GM18867 (cell line): ENCODE data around the gene GATA3.
A peak's percentile ranks its signal among the peaks of the same experiment; 100 is the strongest.

Experiments used
- ATAC-seq: cut with Tn5 transposase; IDR thresholded peaks from one replicate; pipeline ENCODE4 v1.9.1; 2021; ENCODE audit warnings: mild to moderate bottlenecking, moderate library complexity; ENCODE audit not compliant: unreplicated experiment

The GATA3 gene

DNA sequence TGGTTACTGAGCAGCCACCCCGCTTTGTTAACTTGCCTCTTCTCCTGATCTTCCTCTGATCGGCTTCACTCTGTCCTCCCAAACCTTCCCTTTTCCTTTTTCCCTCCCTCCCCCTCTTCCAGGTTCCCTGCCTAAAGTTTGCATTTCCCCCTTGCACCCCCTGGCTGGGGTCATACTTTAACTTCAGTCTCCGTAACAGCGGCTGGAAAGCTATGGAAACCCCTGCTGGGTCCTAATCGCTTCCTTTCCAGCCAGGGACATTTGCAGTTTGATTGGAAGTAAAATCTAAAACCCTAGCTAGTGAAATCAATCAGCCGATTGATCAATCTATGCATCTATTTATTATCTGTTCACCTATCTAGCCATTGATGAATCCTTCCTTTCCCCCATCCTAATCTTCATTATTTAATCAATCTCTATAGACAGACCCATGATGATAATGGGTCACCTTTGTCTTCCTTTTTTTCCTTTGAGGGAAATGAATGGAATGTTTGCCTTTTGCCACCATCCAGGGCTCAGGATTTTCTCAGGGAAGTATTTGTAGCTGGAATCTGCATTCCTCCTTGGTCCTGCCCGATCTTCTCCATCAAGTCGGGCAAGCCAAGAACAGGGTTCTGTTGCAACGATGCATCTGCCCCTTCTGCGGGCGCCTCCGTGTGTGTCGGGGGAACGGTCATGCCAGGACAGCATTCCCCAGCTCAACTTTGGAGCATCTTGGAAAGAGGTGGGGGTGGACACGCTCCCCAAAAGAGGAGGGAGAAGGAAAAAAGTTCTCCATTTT lies 8.8 kb downstream of the GATA3 start:
- no peak for ATAC-seq

DNA sequence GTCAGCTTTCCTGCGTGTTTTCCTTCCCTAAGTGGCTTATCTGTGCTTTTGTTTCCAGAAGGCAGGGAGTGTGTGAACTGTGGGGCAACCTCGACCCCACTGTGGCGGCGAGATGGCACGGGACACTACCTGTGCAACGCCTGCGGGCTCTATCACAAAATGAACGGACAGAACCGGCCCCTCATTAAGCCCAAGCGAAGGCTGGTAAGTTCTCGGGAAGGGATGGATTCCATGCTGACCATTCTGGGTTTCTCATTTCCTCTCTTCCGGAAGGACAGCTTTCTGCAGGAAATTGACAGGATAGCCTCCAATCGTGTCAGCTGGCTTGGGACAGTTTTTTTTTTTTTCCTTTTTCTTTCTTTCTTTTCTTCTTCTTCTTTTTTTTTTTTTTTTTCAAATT lies 9.4 kb downstream of the GATA3 start:
- ATAC-seq: no peak

GRCh38 chr10:8064436-8064835 lies 9.9 kb downstream of the GATA3 start:
- ATAC-seq: no peak

GRCh38 chr10:8065651-8066050 lies 11.2 kb downstream of the GATA3 start:
- ATAC-seq: peak; percentile 37

- no peak for ATAC-seq
Observed at GRCh38 chr10:8066124-8066523, 11.6 kb downstream of the GATA3 start.

- ATAC-seq: no peak
Observed at GRCh38 chr10:8066797-8067196, 12.3 kb downstream of the GATA3 start.

GRCh38 chr10:8069108-8069507 lies 14.6 kb downstream of the GATA3 start:
- peak; percentile 61 for ATAC-seq

- ATAC-seq: no peak
Observed at GRCh38 chr10:8069627-8070026, 15.1 kb downstream of the GATA3 start.

DNA sequence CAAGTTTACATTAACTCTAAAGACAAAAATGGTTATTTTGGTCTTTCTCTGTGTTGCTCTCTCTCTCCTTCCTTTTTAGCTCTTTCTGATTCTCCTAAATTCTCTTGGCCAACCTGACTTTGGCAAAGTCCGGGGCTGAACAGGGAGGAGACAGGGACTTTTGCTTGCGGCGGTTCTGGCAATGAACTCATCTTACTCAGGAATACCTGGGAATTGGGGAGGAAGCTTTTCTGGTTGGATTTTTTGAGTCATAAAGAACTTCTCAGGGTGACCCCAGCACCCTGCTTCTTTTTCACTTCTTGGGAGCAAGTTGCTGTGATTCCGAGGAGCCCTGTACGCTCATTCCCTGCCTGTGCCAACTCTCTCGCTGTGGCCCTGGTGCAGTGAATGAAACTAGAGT lies 16.0 kb downstream of the GATA3 start:
- no peak for ATAC-seq

DNA sequence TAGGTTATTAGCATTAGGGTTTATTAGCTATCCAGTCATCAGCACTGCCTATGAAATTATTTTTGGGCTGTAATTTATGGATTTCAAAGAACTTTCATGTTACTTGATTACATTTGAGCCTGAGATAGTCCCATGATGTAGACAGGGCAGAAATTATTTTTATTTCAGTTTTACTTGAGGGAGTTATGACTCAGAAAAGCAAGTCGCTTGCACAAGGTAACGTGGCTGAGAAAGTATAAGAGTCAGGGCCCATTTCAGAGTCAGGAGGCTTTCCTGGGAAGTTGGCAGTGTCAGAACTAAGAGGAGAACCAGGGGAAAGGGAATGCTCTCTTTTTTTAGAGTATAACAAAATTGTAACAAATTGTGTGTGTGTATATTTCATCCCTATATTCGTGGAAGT lies 16.5 kb downstream of the GATA3 start:
- no peak for ATAC-seq

GRCh38 chr10:8071666-8072065 lies 17.2 kb downstream of the GATA3 start:
- ATAC-seq: no peak

- ATAC-seq: no peak
Observed at GRCh38 chr10:8072211-8072610, 17.7 kb downstream of the GATA3 start.

- no peak for ATAC-seq
Observed at GRCh38 chr10:8073691-8074416, 19.4 kb downstream of the GATA3 start.

DNA sequence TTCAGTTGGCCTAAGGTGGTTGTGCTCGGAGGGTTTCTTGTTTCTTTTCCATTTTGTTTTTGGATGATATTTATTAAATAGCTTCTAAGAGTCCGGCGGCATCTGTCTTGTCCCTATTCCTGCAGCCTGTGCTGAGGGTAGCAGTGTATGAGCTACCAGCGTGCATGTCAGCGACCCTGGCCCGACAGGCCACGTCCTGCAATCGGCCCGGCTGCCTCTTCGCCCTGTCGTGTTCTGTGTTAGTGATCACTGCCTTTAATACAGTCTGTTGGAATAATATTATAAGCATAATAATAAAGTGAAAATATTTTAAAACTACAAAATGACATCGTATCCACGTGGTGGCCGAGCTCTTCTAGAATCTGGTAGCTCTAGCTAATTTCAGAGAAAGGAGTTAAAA lies 20.4 kb downstream of the GATA3 start:
- ATAC-seq: no peak

DNA sequence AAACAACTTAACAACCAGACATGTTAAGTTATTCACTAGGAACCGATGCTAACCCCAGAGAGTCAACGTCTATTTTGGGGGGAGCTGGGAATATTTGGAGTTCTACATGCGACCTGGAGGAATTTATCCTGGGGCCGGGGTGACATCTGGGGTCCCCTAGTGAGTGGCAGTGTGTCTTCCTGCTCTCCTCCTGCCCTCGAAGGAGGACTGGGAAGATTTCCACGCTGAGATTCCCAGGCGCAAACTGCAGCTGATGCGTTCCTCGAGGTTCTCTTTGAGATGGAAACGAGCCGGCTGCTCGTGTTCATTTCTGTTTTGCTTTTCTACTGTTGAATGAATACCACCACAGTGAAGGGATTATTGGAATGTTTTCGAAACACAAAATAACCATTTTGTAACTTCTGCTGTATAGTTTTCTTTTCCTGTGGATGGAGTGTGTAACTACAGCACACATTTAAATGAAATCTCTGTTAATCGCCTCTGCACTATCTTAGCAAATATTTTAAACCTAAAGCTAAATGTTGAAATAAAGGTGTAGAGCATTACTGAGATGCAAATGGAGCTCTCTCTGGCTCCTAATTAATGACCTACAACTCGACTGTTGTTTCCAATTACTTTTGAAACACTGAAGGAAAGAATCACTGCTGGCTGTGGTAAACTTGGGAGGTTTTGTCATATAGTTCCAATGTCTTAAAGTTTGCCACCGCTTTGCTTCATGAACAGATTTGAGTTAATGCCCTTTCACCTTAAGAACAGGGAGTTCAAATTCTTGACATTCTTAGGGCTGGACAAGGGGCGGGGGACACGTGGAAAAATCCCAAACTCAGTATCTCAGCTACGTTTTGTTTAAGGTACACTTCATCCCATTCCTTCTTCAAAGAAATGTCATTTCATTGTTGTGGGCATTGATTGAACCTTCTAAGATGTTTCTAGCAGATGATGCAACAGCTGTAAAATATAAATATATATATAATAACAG lies 21.1 kb downstream of the GATA3 start:
- ATAC-seq: no peak

- ATAC-seq: no peak
Observed at GRCh38 chr10:8076933-8077332, 22.4 kb downstream of the GATA3 start.

DNA sequence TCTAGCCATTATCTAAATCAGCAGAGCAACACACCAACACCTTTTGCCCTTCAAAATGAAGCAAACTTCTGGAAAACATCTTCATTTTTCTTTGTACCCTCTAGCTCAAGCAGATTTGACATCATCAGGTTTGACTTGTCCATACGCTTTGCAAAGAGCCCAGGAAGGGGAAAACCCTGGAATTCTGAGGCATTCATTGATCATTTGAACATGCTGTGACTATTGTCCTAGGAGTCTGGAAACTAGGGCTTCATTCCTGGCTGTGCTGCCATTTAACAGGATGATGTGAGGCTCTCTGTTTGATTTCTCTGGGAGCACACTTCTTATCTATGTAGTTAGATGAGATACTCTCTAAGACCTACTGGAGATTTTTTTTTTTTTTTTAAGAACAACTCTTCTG lies 23.5 kb downstream of the GATA3 start:
- no peak for ATAC-seq

DNA sequence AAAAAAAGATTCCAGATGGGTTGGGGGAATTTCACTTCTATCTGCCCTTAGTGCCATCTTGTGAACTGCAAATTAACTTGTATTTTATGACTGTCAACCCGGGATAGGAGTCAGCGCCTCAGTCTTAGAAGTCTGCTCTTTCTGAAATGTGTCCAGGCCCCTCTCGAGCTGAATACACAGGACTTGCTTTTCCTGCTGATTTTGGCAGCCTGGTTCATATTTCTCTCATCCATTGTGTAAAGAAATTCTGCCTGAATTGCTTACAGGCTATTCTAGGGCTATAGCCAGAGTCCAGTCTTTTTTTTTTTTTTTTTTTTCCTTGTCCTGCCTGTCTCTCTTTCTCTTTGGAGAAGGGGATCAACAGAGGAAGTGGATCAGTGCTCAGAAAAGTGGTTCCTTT lies 24.6 kb downstream of the GATA3 start:
- ATAC-seq: no peak

GRCh38 chr10:8084799-8085198 lies 30.3 kb downstream of the GATA3 start:
- no peak for ATAC-seq

DNA sequence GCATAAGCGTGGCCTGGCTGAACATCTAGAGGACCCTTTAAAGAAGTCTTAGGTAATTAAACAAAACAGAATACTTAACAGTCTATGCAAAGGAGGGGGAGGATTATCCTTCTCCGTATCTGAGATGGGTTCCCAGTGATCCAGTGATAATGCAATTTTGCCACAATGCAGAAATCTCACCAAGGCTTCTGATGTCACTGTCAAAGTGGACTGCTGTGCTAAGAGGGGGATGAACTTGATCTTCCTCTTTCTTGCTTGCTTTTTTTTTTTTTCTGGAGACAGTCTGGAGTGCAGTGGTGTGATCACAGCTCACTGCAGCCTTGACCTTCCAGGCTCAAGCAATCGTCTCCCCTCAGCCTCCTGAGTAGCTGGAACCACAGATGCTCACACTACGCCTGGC lies 30.8 kb downstream of the GATA3 start:
- no peak for ATAC-seq

DNA sequence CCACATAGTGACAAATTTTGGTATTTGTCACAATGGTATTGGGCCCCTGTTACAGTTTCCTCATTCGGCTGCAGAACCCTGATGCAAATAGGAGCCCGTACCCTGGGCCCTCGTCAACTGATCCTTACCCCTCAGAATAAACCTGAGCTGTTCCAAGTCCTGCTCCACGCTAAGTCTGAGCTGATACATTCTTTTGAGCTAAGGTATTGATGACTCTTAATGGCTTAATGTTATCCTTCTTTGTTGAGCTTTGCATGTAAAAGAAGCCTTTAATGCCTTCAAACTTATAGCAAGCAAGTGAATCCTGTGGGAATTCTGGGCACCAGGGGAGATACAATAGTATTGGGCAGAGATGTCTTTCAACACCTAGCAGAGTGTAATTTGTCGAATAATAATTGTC lies 31.8 kb downstream of the GATA3 start:
- ATAC-seq: no peak
